WERI-Rb-1 (cell line): ENCODE measurements around the gene PDE12.

Experiments used
- DNase-seq: peaks from one replicate; pipeline ENCODE4 v3.0.0-alpha.2; 2020
- H3K27ac ChIP-seq: fragments of 250-450 bp; sonication (Bioruptor Pico); 2 replicates; pipeline ENCODE4 v1.5.1; 2020; ENCODE audit warnings: mild to moderate bottlenecking, moderate library complexity
- H3K27me3 ChIP-seq: fragments of 250-450 bp; sonication (Bioruptor Pico); 2 replicates; pipeline ENCODE4 v1.5.1; 2021; ENCODE audit warnings: mild to moderate bottlenecking, low read depth, moderate library complexity; ENCODE audit not compliant: insufficient read depth, severe bottlenecking
- H3K36me3 ChIP-seq: fragments of 250-450 bp; sonication (Bioruptor Pico); 2 replicates; pipeline ENCODE4 v1.5.1; 2020; ENCODE audit warnings: mild to moderate bottlenecking, moderate library complexity
- H3K4me3 ChIP-seq: 2 replicates; pipeline ENCODE4 v1.5.1; 2011; ENCODE audit warnings: low read depth, mild to moderate bottlenecking, control low read depth, low read length
- H3K9me3 ChIP-seq: fragments of 250-450 bp; sonication (Bioruptor Pico); 2 replicates; pipeline ENCODE4 v1.5.1; 2021; ENCODE audit warnings: mild to moderate bottlenecking, moderate library complexity; ENCODE audit not compliant: severe bottlenecking
- TF ChIP-seq, protein P1 (sequence below): IDR thresholded peaks from 2 replicates; pipeline ENCODE4 v1.5.1; 2011; ENCODE audit warnings: low read depth, mild to moderate bottlenecking, control low read depth, inconsistent platforms, low read length

PDE12 gene

DNA sequence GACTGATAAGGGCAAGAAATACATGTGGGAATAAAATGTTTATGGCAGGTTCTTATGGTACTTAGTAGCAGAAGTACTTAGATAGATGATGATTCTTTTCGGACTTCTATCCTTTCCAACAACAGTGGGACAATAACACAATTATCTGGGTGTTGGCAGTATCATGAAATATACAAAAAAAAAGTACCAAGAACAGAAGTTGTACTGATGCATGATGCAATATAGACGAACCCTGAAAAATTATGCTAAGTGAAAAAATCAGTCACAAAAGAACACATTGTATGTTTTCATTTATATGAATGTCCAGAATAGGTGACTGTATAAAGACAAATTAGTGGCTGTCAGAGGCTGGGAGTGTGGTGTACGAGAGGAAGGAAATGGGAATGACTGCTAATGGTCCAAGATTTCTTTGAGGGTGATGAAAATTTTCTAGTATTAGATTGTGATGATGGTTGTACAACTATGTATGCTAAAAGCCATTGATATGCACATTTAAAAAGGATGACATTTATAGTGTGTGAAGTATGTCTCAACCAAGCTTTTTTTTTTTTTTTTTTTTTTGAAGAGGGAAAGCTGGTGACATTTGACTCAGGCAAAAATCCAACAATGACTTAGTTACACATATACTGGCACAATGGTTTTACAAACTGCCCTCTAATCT, 20.0 kb downstream of the PDE12 start:
- Histone ChIP-seq H3K9me3 (no peaks in the 10 kb centered on the region), H3K4me3 (no peak overlapping the region), H3K36me3 (peaks cover 81% of the 10 kb centered on the region), H3K27ac (no peak overlapping the region), H3K27me3 (no peaks in the 10 kb centered on the region)
- TF ChIP-seq, protein P1, sequence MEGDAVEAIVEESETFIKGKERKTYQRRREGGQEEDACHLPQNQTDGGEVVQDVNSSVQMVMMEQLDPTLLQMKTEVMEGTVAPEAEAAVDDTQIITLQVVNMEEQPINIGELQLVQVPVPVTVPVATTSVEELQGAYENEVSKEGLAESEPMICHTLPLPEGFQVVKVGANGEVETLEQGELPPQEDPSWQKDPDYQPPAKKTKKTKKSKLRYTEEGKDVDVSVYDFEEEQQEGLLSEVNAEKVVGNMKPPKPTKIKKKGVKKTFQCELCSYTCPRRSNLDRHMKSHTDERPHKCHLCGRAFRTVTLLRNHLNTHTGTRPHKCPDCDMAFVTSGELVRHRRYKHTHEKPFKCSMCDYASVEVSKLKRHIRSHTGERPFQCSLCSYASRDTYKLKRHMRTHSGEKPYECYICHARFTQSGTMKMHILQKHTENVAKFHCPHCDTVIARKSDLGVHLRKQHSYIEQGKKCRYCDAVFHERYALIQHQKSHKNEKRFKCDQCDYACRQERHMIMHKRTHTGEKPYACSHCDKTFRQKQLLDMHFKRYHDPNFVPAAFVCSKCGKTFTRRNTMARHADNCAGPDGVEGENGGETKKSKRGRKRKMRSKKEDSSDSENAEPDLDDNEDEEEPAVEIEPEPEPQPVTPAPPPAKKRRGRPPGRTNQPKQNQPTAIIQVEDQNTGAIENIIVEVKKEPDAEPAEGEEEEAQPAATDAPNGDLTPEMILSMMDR: no peak
- no peak for DNase-seq

DNA sequence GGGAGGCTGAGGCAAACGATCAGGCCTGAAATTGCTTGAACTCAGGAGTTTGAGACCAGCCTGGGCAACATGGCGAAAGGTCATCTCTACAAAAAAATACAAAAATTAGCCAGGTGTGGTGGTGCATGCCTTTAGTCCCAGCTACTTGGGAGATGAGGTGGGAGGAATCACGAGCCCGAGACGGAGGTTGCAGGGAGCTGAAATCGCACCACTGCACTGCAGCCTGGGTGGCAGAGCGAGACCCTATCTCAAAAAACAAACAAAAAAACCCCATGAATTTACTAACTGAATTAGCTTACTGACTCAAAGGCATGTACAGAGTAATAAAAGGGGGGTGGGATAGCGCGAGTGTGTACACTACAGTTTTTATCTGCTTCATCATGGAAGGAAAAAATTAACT, 21.7 kb downstream of the PDE12 start:
- TF ChIP-seq, protein P1: no peak
- Histone ChIP-seq H3K9me3 (no peaks in the 10 kb centered on the region), H3K4me3 (no peak overlapping the region), H3K27ac (no peak overlapping the region), H3K27me3 (no peaks in the 10 kb centered on the region), H3K36me3 (peaks cover 76% of the 10 kb centered on the region)
- DNase-seq: no peak

DNA sequence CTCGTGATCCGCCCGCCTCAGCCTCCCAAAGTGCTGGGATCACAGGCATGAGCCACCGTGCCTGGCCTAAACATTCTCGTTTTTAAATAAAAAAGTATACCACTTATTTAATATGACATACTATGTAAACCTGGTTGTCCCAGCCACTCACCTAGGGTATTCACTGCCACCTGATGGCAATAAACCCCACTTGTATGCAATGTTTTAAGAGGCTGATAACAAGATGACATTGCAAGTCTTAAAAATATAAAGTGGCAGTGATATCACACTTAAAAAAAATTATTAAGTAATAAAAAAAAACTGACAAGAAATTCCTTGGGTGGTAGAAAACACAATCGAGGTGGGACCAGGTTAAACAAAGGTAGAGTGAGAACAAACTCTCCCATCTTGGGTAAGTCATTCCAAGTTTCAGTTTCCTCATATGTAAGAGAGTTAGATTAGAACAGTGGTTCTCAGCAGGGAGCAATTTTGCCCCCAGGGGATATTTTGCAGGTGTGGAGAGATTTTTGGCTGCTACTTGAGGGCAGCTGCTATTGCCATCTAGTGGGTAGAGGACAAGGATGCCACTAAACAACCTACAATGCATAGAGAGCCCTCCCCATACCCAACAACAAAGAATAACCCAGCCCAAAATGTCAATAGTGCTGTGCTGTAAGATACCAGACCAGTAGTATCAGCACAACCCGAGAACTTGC, 26.5 kb downstream of the PDE12 start:
- no peak for DNase-seq
- no peak overlapping the region for H3K27ac ChIP-seq
- peaks cover 48% of the 10 kb centered on the region for H3K36me3 ChIP-seq
- H3K4me3 ChIP-seq: no peak overlapping the region
- no peaks in the 10 kb centered on the region for H3K27me3 ChIP-seq
- no peaks in the 10 kb centered on the region for H3K9me3 ChIP-seq
- TF ChIP-seq, protein P1: peak; percentile 31; the same call in 1 of the 2 replicates

DNA sequence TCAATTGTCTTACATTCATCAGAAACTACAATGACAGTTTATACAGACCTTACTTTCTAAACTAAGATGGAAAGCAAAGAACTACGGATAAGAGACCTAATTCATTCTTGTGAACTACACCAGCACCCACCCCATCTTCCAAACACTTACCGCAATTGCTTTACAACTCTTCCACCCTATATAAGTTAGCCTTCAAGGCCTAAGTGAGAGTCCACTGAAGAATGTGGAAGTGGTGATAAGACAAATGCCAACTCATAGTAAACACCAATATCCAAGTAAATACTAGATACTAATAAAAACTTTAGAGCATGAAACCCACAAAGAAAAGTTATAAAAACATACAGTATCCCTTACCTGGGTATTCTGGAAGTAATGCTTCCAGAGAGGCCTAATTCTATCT, 27.5 kb downstream of the PDE12 start:
- TF ChIP-seq, protein P1: no peak
- H3K27ac ChIP-seq: no peak overlapping the region
- peaks cover 41% of the 10 kb centered on the region for H3K36me3 ChIP-seq
- H3K27me3 ChIP-seq: no peaks in the 10 kb centered on the region
- H3K4me3 ChIP-seq: no peak overlapping the region
- H3K9me3 ChIP-seq: no peaks in the 10 kb centered on the region
- no peak for DNase-seq

DNA sequence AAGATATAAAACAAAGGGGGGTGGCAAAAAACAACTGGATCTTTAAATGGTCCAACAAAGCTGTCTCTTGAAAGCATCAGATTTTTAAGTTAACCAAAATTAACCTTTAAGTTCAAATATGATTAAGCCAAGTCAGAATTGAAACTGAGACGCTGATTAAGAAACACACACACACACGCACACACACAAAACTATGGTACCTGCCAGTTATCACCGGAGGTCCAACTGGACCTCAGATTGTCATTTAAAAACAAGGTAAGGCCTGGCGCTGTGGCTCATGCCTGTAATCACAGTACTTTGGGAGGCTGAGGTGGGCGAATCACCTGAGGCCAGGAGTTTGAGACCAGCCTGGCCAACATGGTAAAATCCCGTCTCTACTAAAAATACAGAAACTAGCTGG, 30.7 kb downstream of the PDE12 start:
- TF ChIP-seq, protein P1: no peak
- H3K27ac ChIP-seq: no peak overlapping the region
- H3K9me3 ChIP-seq: no peaks in the 10 kb centered on the region

More for the DNA sequence above, 30.7 kb downstream of the PDE12 start:
- no peak for DNase-seq
- H3K27me3 ChIP-seq: no peaks in the 10 kb centered on the region
- no peak overlapping the region for H3K4me3 ChIP-seq
- H3K36me3 ChIP-seq: peaks cover 20% of the 10 kb centered on the region
